GM12801 (cell line): Measurements from ENCODE around the gene LLGL2.

Experiments used
- CTCF ChIP-seq: IDR thresholded peaks from one replicate; pipeline ENCODE4 v1.5.1; 2011; ENCODE audit warnings: control low read depth; ENCODE audit not compliant: insufficient read length; ENCODE audit errors: extremely low read depth

The LLGL2 gene

DNA sequence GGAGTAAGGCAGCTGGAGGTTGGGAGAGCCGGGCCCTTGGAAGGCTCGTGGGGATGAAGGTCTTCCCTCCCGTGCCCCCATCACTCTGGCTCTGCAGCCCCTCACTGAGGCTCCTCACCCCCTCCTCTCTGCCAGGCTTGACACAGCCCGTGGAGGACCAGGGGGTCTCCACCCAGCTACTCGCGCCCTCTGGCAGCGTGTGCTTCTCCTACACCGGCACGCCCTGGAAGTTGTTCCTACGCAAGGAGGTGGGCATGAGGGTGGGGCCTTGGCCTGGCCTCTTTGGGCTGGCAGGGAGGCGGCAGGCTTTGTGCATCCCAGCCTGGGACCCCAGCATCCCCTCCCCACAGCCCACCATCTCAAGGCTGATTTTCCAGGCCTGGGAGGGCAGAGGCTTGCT, 92.2 kb downstream of the LLGL2 start:
- no peak for TF ChIP-seq CTCF

DNA sequence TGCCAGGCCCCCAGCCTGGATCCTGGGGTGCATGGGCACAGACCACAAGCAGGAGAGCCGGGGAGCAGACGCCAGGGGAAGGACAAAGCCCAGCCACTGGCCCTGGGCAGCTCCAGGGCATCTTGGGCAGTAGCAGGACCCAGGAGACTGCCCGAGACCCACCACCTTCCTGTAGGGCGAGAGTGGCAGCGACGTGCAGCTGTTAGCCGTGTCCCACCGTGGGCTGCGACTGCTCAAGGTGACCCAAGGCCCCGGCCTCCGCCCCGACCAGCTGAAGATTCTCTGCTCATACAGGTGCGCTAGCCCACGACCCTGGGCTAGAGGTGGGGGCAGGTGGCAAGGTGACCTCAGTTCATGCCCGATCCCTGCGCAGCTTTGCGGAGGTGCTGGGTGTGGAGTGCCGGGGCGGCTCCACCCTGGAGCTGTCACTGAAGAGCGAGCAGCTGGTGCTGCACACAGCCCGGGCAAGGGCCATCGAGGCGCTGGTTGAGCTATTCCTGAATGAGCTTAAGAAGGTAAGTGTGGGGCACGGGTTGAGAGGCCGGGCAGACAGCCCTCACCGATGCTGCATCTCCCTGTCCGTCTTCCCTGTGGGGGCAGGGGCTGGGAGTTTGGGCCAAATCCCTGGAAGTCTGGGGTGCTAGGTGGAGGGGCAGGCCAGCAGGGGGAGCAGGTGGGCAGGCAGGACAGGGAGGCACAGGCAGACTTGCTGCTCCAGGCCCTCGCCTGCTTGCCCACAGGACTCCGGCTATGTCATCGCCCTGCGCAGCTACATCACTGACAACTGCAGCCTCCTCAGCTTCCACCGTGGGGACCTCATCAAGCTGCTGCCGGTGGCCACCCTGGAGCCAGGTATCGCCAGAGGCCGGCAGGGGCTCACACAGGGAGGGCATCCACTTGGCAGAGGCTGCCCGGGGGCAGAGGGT, 94.3 kb downstream of the LLGL2 start:
- no peak for TF ChIP-seq CTCF

DNA sequence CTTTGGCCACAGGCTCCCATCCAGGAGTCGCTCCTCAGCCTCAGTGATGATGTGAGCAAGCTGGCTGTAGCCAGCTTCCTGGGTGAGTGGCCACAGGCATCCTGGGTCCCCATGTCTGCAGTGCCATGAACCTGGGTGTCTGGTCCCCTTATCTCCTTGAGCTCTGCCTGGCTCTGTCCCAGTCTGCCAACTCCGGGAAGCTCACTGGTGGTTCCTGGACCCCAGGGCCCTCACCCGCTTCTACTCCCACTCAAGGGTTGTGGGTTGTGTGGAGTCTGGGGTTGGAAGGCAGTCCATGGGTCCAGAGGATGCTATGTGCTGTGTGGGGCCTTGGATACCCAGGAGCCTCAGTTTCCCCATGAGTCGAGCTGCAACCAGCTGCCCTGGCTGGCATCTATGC, 96.0 kb downstream of the LLGL2 start:
- TF ChIP-seq CTCF: no peak

- TF ChIP-seq CTCF: no peak
Measured at GRCh38 chr17:75622076-75622475, 96.6 kb downstream of the LLGL2 start.

DNA sequence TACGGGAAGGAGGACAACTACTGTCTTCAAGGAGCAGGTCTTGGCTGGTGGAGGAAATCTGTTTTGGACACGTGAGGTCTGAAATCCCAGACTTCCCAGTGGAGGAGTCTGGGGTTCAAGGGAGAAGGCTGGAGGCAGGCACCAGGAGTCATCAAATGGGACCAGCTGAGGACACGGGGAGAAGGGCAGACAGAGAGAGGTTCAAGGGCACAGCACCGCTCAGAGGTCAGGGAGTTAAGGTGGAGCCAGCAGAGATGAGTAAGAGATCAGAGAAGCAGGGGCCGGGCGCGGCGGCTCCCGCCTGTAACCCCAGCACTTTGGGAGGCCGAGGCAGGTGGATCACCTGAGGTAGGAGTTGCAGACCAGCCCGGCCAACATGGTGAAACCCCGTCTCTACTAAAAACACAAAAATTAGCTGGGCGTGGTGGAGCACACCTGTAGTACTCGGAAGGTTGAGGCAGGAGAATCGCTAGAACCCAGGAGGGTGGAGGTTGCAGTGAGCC, 97.3 kb downstream of the LLGL2 start:
- TF ChIP-seq CTCF: no peak

GRCh38 chr17:75623386-75623785, 97.9 kb downstream of the LLGL2 start:
- no peak for TF ChIP-seq CTCF

GRCh38 chr17:75624021-75624420, 98.5 kb downstream of the LLGL2 start:
- no peak for TF ChIP-seq CTCF
